ENCODE data around the gene SOX12.

Gene SOX12

DNA sequence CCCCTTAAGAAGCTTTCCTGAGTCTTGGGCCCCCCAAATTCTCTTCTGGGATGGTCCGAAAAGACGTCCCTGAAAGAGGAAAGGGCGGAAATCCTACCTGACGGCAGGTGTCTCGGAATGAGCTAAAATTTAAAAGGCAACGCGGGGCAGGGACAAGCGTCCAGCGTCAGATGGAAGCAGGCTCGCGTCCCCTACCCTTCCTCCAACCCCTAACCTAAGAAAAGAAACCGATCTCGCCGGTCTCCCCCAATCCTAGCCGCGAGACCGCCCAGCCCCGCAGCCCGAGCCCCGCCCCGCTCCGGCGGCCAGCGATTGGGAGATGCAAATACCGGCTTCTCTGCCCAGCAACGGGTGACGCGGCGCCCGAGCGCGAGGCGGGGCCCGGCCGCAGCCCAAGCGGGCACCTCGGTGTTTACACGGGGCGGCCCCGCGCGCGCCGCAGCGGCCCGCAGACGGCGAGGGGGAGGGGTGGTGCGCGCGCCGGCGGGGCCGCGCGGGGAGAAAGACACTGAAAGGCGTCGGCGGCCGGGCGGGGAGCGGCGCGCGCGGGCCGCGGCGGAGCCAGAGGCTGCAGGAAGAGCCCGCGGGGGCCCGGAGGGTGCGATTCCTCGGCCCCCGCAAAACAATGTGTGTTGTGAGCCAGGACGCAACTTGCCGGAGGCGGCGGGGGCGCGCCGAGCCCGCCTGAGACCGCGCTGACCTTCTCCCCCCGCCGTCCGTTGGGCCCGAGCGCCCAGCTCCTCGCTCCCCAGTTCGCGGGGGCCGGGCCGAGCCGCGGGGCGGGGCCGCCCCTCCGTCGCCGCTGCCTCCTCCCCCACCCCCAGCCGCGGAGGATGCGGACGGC lies at the start of gene SOX12:
Gene SOX12 (plus strand): TSS at position 508 of the 844 bp plus-strand sequence. CDS start 373 bp downstream, outside the sequence.
- ATAC-seq = peak; percentile 74
- DNase-seq = peak; percentile 99

DNA sequence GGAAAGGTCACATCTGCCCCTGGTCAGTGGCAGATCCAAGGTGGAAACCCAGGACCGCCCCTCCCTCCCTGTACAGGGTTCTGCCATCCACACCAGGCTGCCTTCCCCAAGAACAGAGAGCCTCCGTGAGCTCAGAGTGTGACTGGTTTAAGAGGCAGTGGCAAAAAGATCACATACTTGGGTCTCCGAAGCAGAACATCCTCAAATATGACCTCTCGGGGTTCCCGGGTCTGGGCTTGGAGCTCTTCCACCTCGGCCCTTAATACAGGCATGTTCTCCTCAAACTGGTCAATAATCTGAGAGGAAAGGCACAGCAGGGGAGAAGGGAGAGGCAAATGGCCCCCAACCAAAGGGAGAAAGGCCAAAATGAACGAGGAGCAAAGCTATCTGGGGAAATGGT lies 49.6 kb upstream of the SOX12 start:
- DNase-seq (no peak), ATAC-seq (no peak)

DNA sequence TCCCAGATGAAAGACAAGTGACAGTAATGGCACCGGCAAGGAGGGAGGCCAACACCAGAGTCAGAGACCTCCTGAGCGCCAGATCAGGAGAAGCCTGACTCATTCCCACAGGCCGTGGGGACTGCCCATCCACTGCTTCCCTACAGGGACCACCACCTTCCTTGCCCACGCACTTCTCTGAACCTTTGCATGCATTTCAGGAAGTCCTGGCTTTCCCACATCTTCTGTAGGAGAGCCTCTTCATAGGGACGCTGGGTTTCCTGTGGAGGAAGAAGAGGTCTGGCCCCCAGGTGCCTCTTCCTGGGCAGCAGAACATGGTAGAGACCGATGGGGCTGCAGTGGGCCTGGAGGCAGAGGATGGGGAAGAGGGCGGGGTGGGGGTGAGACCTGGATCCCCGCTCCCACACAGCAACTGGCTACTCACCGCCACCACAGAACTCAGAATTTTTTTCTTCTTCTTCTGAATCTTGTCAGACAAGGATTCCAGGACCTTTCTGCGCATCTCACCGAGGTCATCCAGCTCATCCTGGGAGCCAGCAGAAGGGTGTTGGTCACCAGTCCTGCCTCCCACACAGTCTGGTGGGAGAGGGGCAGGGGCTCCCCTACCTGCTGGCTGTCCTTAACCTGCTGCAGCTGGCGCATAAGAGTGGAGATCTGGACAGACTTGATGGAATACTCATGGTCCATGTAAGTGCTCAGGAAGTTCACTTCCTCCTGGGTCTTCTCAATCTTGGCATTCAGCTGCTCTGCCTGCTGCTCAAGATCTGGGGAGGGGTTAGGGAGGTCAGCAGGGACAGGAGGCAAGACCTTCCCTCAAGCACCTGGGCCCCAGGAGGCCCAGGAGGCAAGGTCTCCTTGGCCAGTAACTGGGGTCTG lies 48.5 kb upstream of the SOX12 start:
- DNase-seq (no peak), ATAC-seq (no peak)

DNA sequence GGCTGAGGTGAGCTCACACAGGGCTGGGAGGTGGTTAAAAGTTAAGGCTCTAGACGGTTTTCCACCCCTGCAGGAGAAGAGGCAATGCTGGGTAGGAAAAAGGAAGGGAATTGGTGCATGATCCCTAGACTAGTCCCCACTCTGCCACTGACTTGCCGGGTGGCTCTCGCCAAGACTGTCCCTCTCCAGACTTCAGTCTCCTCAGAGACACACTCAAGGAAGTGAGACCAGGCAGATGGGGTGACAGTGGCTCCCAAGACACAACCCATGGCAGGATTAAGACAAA lies 47.9 kb upstream of the SOX12 start:
- ATAC-seq (no peak), DNase-seq (no peak)

DNA sequence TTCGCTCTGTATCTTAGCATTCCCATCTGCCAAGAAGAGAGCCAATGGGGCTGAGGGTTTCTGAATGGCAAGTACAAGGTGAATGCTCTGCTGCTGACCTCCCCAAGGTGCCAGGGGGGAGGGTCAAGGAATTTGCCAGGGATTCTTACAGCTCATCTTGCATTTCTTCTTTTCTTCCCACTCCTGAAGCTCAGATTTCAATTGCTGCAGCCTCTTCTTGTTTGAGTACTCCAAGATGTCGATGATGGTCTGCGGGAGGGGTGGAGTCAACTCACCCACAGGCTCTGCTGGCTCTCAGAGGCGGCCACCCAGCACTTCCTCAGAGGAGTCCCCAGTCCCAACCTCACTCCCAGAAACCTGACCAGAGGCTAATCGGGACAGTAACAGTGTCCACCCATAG lies 47.2 kb upstream of the SOX12 start:
- DNase-seq = no peak
- ATAC-seq = no peak

DNA sequence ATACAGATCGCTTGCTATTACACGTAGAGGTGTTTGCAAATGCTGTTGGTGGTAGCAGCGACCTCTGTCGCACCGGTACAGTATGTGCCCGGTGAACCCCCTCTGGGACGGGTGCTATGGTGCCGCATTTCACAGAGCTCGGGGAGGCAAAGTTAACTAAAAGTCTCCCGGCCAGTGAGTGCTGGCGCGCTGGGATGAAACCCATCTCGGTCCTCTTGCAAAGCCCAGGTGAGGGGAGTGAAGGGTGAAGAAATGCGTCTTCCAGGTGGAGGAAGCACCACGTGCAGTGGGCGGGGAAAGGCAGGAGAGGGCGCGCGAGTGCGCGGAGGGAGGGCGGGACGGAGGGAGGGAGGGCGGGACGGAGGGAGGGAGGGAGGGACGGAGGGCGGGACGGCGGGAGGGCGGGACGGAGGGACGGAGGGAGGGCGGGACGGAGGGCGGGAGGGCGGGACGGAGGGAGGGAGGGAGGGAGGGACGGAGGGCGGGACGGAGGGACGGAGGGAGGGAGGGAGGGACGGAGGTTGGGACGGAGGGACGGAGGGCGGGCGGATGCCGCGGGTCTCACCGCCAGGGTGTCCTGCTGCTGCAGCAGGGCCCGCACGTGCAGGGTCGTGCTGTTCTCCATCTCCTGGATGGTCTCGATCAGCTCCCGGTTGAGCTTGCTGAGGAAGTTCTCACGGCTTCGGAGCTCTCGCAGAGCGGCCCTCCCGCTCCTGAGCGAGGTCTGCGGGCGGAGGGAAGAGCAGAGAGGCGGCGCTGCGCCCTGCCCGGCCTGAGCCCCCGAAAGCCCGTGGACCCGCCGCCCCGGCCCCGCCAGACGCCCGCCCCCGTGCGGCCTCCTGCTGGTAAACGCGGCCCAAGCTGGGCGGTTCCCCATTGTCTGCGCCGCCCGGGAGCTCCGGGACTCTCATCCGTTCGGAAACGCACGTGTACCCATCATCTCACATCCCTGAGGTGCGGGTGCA lies 46.5 kb upstream of the SOX12 start:
- ATAC-seq (no peak), DNase-seq (no peak)

DNA sequence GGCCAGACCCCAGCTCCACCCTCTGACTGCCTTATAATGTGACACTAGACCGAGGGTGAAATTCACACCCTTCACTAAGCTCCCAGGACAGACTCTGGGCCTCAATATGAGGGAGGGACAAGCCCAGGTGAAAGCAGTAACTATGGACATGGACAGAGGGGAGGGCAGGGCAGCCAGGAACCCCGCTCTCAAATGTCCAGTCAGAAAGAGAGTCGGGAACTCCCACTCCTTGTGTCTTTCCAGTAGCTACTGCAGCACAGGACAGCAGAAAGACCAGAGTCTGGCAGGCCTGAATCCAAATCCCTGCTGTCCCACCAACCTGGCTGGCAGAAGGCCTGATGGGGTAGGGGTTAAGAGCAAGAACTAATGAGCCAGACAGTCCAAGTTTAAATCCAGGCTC lies 41.2 kb upstream of the SOX12 start:
- no peak for DNase-seq
- no peak for ATAC-seq

GRCh38 chr20:286508-286907 lies 38.8 kb upstream of the SOX12 start:
- no peak for DNase-seq
- ATAC-seq = no peak

GRCh38 chr20:288956-289692 lies 36.2 kb upstream of the SOX12 start:
- ATAC-seq (no peak), DNase-seq (no peak)

DNA sequence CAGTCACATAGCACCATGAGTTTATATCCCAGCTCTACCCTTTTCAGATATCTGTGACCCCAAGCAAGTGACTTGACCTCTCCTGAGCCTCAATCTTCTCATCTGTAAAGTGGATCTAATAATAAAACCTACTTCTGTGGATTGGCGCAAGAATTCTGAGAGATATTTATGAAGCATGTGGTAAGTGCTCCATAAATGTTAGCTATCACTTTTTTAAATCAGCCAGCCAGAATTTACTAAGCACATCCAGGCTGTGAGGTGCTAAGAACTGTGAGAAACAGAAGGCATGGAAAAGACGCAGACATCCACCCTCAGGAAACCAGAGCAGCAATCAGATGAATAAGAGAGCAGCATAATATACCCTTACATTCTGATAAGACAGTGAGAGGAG lies 35.7 kb upstream of the SOX12 start:
- peak; percentile 3 for ATAC-seq
- DNase-seq = no peak

DNA sequence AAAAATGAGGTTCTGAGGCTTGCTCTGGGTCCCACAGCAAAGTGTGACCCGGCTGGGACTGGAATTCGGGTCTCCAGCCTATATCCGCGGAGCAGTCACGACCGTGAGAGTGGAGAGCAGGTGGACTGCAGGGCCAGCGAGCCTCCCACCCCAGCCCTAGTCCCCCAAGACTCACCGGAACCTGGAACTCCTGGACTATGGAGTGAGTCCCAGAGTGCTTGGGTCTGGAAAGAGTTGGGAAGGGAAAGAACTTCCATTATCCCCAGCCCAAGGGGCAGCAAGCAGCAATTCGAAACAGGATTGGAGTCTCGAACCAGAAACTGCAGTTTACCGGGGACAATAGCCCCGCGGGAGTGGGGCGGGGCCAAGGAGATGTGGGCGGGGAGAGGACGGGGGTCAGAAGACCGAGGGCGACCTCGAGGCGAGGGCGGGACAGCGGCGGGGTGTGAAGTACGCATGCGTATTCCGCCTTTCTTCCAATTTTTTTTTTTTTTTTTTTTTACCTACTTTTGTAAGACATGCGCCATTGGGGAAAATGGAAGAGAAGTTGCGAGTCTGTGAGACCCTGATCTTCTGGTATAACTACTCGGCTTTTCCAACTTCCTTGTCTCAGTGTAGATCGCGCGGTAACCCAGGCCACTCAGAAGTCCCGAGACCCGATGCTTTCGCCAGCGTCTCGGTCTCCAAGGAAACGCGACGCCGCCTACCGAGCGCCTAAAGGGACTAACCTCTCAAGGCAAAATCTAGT lies 35.1 kb upstream of the SOX12 start, which contains the start of gene C20orf96:
Gene C20orf96 (minus strand): TSS at position 667 of the 748 bp plus-strand sequence. CDS start 140 bp downstream, at position 527.
- ATAC-seq = peak; percentile 94

DNA sequence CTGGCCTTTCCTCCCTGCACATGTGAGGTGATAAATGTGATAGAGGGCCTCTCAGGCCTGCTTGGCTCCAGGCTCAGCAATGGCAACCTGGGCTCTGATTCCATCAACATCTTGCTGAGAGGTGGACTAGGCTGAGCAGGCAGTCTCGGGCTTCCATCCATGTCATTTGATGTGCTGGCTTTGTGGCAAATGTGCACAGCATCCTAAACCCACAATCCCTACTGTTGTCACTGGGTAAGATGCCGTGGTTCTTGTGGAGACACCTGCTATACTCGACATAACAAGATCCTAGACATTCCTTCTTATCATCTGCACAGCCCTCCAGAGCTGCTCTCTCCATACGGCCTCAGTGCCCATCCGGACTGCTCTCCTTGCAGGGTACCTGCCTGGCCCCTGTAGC lies 30.8 kb upstream of the SOX12 start:
- ATAC-seq (no peak), DNase-seq (no peak)

More for the DNA sequence above, 35.1 kb upstream of the SOX12 start, which contains the start of gene C20orf96:
- DNase-seq = peak; percentile 95

DNA sequence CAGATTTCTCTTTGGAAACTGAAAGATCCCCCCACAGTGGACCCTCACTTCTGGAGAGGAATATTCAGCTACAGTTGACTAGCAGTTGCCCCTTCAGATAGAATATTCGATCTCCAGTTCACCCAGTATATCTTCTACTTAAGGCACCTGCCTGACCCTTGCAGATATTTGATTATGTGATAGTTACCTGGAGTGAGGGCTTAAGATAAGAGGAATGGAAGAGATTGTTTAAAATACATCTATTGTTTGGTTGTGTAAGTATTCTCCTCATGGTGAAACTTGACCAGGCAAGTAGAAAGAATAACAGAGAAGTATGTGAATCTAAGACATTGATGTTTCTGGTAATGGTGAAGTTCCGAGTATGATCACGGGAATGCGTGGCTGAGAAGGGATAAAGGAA lies 29.5 kb upstream of the SOX12 start:
- no peak for ATAC-seq
- DNase-seq = no peak

DNA sequence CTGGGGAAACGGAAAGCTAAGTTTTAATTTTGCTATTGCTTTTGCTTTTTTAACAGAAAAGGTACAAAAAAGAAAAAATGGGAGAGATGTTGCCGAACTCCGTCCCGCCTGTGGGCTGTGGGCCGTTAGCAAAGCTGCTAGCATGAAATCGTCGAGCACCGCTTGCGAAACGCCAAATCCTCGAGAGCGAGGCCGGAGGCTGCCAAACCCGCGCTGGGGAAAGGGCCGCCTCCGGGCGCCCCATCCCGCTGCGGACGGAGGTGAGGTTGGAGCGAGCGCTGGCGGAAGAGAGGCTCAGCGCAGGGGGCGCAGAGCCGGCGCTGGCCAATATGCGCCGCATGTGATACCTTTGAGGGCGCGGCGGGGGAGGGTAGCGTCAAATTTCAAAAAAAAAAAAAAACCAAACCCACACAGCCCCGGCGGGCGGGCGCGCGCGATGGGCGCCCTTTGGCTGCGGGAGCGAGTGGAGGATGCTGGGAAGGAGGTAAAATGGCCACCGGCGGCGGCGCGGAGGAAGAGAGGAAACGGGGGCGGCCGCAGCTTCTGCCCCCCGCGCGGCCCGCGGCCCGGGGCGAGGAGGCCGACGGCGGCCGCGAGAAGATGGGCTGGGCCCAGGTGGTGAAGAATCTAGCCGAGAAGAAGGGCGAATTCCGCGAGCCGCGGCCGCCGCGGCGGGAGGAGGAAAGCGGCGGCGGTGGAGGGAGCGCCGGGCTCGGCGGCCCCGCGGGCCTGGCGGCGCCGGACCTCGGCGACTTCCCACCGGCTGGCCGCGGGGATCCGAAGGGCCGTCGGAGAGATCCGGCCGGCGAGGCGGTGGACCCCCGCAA lies 28.0 kb upstream of the SOX12 start, which contains the start of gene ZCCHC3:
Gene ZCCHC3 (plus strand): TSS at position 473 of the 827 bp plus-strand sequence. CDS start 17 bp downstream, at position 490.
- peak; percentile 86 for DNase-seq
- peak; percentile 88 for ATAC-seq

- DNase-seq = peak; percentile 59
- ATAC-seq = peak; percentile 41
These were observed 27.2 kb upstream of the SOX12 start for GRCh38 chr20:297925-298775.

DNA sequence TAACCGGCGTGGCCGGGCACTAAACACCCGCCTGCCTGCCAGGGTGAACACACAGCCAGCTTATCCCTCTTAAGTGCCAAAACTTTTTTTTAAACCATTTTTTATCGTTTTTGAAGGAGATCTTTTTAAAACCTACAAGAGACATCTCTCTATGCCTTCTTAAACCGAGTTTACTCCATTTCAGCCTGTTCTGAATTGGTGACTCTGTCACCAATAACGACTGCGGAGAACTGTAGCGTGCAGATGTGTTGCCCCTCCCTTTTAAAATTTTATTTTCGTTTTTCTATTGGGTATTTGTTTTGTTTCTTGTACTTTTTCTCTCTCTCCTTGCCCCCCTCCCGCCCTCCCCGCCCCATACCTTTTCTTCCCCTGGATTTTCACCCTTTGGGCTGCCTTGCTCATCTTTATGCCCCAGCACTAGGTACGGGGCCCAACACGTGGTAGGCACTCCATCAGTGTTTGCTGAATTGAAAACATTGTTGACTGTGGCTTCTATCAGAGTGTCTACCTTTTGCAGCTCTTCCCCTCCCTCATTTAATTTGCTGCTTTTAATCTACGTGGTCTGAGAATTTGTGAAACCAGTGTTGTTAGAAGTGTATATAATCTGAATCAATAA lies 26.5 kb upstream of the SOX12 start:
- DNase-seq = no peak
- no peak for ATAC-seq

DNA sequence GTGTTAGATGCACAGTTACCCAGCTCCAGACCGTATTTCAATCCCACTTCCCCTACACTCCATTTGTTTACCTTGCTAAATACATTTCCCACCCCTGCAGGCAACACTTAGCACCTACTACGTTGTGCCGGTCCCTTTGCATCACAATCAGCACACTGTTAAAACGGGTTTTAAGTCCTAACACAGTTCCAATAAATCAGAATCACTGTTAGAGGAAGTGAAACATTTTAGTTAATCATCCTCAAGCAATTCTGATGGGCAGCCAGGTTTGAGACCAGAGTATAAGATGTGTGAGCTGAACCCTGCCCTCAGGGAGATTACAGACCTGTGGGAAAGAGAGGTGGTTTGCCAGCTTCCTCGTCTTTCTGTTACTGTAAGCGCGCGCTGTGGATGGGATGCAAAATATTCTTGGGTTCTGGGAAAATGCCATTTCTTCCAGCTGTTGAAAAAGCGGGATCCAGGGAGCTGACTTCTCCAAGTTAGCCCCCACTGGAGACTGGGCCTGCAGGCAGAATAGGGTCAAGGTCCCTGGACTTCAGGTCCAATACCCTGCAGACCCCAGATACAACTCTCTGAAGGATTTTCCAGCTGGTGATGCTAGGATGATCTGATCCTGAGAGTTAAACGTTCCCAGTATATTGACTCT lies 24.9 kb upstream of the SOX12 start:
- DNase-seq = no peak
- ATAC-seq = no peak

All from stimulated activated naive CD8-positive, alpha-beta T cell treated with anti-CD3 and anti-CD28 coated beads, Interleukin-15, Interleukin-2, amounts not matched to agents 100 U/mL and 50 U/mL, for 24 hours (primary cell).